Fibroblast of pulmonary artery (primary cell): Measurements from ENCODE around the gene TSC1.
"Not testable (repeated sequence)": the region's sequence is repeated elsewhere in the genome, so short reads cannot be mapped to it uniquely, and the experiment has no call there.

Source experiments
- DNase-seq: peaks from one replicate; pipeline ENCODE4 v3.0.0-alpha.2; 2010; ENCODE audit warnings: low read depth
- H3K4me3 ChIP-seq: replicated peaks from 2 replicates; pipeline ENCODE4 v1.5.1; 2011; ENCODE audit warnings: low read depth, mild to moderate bottlenecking, control low read depth, low read length, moderate library complexity
- CTCF ChIP-seq: IDR thresholded peaks from 2 replicates; pipeline ENCODE4 v1.5.1; 2011; ENCODE audit warnings: mild to moderate bottlenecking, control low read depth, low read length, inconsistent platforms; ENCODE audit errors: missing control alignments

The TSC1 gene

GRCh38 chr9:132944294-132945185 lies at the start of gene TSC1:
TSS of gene TSC1 (minus strand) at chr9:132944616. CDS start at chr9:132928872, 15,744 bp downstream.
- H3K4me3 ChIP-seq: peak within 1 kb of the TSS; percentile 97
- peak; percentile 97 for DNase-seq
- TF ChIP-seq CTCF: no peak

GRCh38 chr9:132993511-132993939 lies 49.1 kb upstream of the TSC1 start:
- no peak for DNase-seq
- H3K4me3 ChIP-seq: no peak overlapping the region
- no peak for TF ChIP-seq CTCF

- no peak for DNase-seq
- H3K4me3 ChIP-seq: no peak overlapping the region
- TF ChIP-seq CTCF: no peak
These were observed 47.2 kb upstream of the TSC1 start for GRCh38 chr9:132991351-132992300.

GRCh38 chr9:132990781-132991180 lies 46.4 kb upstream of the TSC1 start:
- DNase-seq: no peak
- no peak overlapping the region for H3K4me3 ChIP-seq
- no peak for TF ChIP-seq CTCF

- not testable (repeated sequence) for H3K4me3 ChIP-seq
- DNase-seq: peak; percentile 38
These were observed 45.7 kb upstream of the TSC1 start for GRCh38 chr9:132989998-132990557.

GRCh38 chr9:132989414-132989996 lies 45.1 kb upstream of the TSC1 start:
- H3K4me3 ChIP-seq: no peak overlapping the region
- DNase-seq: no peak
- no peak for TF ChIP-seq CTCF

- TF ChIP-seq CTCF: no peak
- H3K4me3 ChIP-seq: no peak overlapping the region
These were observed 44.5 kb upstream of the TSC1 start for GRCh38 chr9:132989014-132989310.

More at GRCh38 chr9:132989014-132989310, 44.5 kb upstream of the TSC1 start:
- no peak for DNase-seq
